PC-9 (cell line): ENCODE measurements around the gene UGT1A5. TPM values are rescaled to one million over a fixed set of nuclear protein-coding genes. Genes with fewer than 3 reads are reported as not detected.
"Not testable (repeated sequence)": the region's sequence is repeated elsewhere in the genome, so short reads cannot be mapped to it uniquely, and the experiment has no call there.

Experiments
- BruUV-seq: library from RNA; stranded (reverse); fragments of 400-500 nt; replicated peaks from 2 replicates; lab custom pipeline; 2021; lab: Mats Ljungman, UMichigan
- CTCF ChIA-PET: fragments of 300-600 bp; sonication (Branson Sonifier 250); formaldehyde crosslinking; loops from one replicate; lab custom pipeline; 2022; ENCODE audit warnings: antibody characterized with exemption; lab: Charles Lee
- POLR2A ChIA-PET: fragments of 300-600 bp; sonication (Branson Sonifier 250); formaldehyde crosslinking; loops from one replicate; lab custom pipeline; 2022; ENCODE audit warnings: antibody characterized with exemption; ENCODE audit not compliant: unreplicated experiment; lab: Charles Lee
- DNase-seq, 2 experiments: peaks; one replicate each; pipeline versions ENCODE4 v3.0.0 to v3.0.0-alpha.2; 2015 to 2022; ENCODE audit warnings: mixed read lengths in 1 of 2
- H2AFZ ChIP-seq: fragments of 200-600 bp; sonication (generic); 2 replicates; pipeline ENCODE4 v1.8.1; 2017; ENCODE audit warnings: antibody characterized with exemption
- H3F3A ChIP-seq: fragments of 200-600 bp; sonication (generic); 2 replicates; pipeline ENCODE4 v1.8.1; 2017; ENCODE audit warnings: antibody characterized with exemption, mild to moderate bottlenecking, low read depth; ENCODE audit not compliant: insufficient read depth
- H3K27ac ChIP-seq: fragments of 200-600 bp; sonication (generic); 2 replicates; pipeline ENCODE4 v1.6.1; 2016; ENCODE audit warnings: mixed run types
- H3K27me3 ChIP-seq: fragments of 200-600 bp; sonication (generic); 2 replicates; pipeline ENCODE4 v1.6.1; 2016; ENCODE audit warnings: low read depth, mixed run types; ENCODE audit not compliant: insufficient read depth
- H3K36me3 ChIP-seq: fragments of 200-600 bp; sonication (generic); 2 replicates; pipeline ENCODE4 v1.6.1; 2016; ENCODE audit warnings: low read depth, mixed run types
- H3K4me1 ChIP-seq: fragments of 200-600 bp; sonication (generic); replicated peaks from 2 replicates; pipeline ENCODE4 v1.6.1; 2016; ENCODE audit warnings: mixed run types; ENCODE audit not compliant: insufficient read depth
- H3K4me2 ChIP-seq: fragments of 200-600 bp; sonication (generic); 2 replicates; pipeline ENCODE4 v1.6.1; 2017; ENCODE audit warnings: mixed run types
- H3K4me3 ChIP-seq: fragments of 200-600 bp; sonication (generic); 2 replicates; pipeline ENCODE4 v1.6.1; 2016; ENCODE audit warnings: mixed run types
- H3K79me2 ChIP-seq: fragments of 200-600 bp; sonication (generic); 2 replicates; pipeline ENCODE4 v1.6.1; 2017; ENCODE audit warnings: low read depth, mixed run types
- H3K9me2 ChIP-seq: fragments of 200-600 bp; sonication (generic); 2 replicates; pipeline ENCODE4 v1.8.1; 2017; ENCODE audit warnings: mild to moderate bottlenecking; ENCODE audit not compliant: insufficient read depth
- H3K9me3 ChIP-seq: fragments of 200-600 bp; sonication (generic); 2 replicates; pipeline ENCODE4 v1.8.1; 2016; ENCODE audit warnings: low read depth; ENCODE audit not compliant: insufficient read depth
- H4K20me1 ChIP-seq: fragments of 200-600 bp; sonication (generic); 2 replicates; pipeline ENCODE4 v1.8.1; 2017; ENCODE audit not compliant: insufficient read depth
- EZH2 ChIP-seq: fragments of 200-600 bp; sonication (generic); IDR thresholded peaks from 2 replicates; pipeline ENCODE4 v1.8.0; 2017; ENCODE audit warnings: antibody characterized with exemption, low read depth
- intact Hi-C: fragments of 100-400 bp; cut with micrococcal nuclease; formaldehyde crosslinking; loops from one replicate; pipeline ENCODE4 v1.10.0; 2022; ENCODE audit not compliant: unreplicated experiment
- total RNA-seq: library from RNA; stranded (reverse); gene quantifications from 2 replicates; pipeline ENCODE4 v1.2.3, GENCODE V29; 2021
- TF ChIP-seq, protein P1 (sequence below): fragments of 200-600 bp; sonication (generic); conservative IDR thresholded peaks from 2 replicates; pipeline ENCODE4 v1.6.1; 2017; ENCODE audit warnings: mixed run types, antibody characterized with exemption, mild to moderate bottlenecking, moderate library complexity

The UGT1A5 gene
- total RNA-seq, 1 experiment from 2014 or later = 71.3 TPM

DNA sequence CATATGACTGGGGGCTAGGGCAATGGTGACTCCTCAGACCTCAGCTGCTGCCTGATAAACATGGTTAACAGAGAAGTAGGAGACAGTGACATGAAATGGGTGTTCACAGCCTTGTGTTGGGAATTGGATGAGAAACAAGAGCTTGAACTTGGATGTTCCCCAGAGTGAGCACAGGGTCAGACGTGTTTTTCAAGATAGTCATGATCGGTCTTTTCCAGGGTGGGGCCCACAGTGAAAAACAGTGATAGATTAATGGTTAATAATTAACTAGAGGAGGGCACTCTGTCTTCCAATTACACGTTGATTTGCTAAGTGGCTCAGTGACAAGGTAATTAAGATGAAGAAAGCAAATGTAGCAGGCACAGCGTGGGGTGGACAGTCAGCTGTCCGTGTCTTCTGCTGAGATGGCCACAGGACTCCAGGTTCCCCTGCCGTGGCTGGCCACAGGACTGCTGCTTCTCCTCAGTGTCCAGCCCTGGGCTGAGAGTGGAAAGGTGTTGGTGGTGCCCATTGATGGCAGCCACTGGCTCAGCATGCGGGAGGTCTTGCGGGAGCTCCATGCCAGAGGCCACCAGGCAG is 16.1 kb downstream of the UGT1A5 start, which contains the start of gene UGT1A3:
UGT1A3 (plus strand) TSS at position 320 of the 579 bp plus-strand sequence; CDS start at position 405, 85 bp downstream.
- no peak for TF ChIP-seq EZH2
- TF ChIP-seq, protein P1, sequence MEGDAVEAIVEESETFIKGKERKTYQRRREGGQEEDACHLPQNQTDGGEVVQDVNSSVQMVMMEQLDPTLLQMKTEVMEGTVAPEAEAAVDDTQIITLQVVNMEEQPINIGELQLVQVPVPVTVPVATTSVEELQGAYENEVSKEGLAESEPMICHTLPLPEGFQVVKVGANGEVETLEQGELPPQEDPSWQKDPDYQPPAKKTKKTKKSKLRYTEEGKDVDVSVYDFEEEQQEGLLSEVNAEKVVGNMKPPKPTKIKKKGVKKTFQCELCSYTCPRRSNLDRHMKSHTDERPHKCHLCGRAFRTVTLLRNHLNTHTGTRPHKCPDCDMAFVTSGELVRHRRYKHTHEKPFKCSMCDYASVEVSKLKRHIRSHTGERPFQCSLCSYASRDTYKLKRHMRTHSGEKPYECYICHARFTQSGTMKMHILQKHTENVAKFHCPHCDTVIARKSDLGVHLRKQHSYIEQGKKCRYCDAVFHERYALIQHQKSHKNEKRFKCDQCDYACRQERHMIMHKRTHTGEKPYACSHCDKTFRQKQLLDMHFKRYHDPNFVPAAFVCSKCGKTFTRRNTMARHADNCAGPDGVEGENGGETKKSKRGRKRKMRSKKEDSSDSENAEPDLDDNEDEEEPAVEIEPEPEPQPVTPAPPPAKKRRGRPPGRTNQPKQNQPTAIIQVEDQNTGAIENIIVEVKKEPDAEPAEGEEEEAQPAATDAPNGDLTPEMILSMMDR = no peak
- H4K20me1 ChIP-seq = peaks cover 50% of the 10 kb centered on the region
- intact Hi-C loops = no loop called here
- no peaks in the 10 kb centered on the region for H3K4me1 ChIP-seq
- no peak within 1 kb of the TSS for H2AFZ ChIP-seq
- no peaks in the 10 kb centered on the region for H3K9me2 ChIP-seq
- ChIA-PET POLR2A (interaction anchor here (1.2 kb wide), 1 partner anchor 11 kb away, joined by 7 read pairs; no protein-coding TSS in a partner anchor), CTCF (no interaction called here)
- no peaks in the 10 kb centered on the region for H3K9me3 ChIP-seq
- no peak within 1 kb of the TSS for H3K27ac ChIP-seq
- peak in 1 of 2 experiments; percentile 22 for DNase-seq
- H3K4me2 ChIP-seq = no peak within 1 kb of the TSS
- BruUV-seq = no TSS peak
- peaks cover 29% of the 10 kb centered on the region for H3F3A ChIP-seq
- H3K36me3 ChIP-seq = peaks cover 72% of the 10 kb centered on the region
- no peak within 1 kb of the TSS for H3K4me3 ChIP-seq
- H3K79me2 ChIP-seq = peaks cover 87% of the 10 kb centered on the region
- H3K27me3 ChIP-seq = no peaks in the 10 kb centered on the region

DNA sequence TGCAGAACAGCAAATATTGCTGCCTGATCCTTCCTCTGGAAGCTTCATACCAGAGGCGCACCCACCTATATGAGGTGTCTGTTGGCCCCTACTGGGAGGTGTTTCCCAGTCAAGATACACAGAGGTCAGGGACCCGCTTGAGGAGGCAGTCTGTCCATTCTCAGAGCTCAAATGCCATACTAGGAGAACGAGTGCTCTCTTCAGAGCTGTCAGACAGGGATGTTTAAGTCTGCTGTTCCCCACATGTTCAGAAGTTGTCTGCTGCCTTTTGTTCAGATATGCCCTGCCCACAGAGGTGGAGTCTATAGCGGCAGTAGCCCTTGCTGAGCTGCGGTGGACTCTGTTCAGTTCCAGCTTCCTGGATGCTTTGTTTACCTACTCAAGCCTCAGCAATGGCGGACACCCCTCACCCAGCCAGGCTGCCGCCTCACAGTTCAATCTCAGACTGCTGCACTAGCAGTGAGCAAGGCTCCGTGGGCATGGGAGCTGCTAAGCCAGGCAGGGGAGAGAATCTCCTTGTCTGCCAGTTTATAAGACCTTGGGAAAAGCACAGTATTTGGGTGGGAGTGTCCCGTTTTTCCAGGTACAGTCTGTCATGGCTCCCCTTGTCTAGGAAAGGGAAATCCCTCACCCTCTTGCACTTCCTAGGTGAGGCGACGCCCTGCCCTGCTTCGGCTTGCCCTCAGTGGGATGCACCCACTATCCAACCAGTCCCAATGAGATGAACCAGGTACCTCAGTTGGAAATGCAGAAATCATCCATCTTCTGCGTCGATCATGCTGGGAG is 24.4 kb downstream of the UGT1A5 start:
- H3K4me3 ChIP-seq, H3K9me3 ChIP-seq, H3K4me2 ChIP-seq, H3K27ac ChIP-seq, H3K9me2 ChIP-seq, BruUV-seq, H3K27me3 ChIP-seq, CTCF ChIA-PET, POLR2A ChIA-PET, H2AFZ ChIP-seq, intact Hi-C loops, H3K4me1 ChIP-seq: not testable (repeated sequence)
- Histone ChIP-seq H3K36me3 (peaks cover 72% of the 10 kb centered on the region), H3F3A (peaks cover 19% of the 10 kb centered on the region), H4K20me1 (peaks cover 81% of the 10 kb centered on the region), H3K79me2 (peaks cover 98% of the 10 kb centered on the region)
- DNase-seq = peak in 1 of 2 experiments; percentile 12

DNA sequence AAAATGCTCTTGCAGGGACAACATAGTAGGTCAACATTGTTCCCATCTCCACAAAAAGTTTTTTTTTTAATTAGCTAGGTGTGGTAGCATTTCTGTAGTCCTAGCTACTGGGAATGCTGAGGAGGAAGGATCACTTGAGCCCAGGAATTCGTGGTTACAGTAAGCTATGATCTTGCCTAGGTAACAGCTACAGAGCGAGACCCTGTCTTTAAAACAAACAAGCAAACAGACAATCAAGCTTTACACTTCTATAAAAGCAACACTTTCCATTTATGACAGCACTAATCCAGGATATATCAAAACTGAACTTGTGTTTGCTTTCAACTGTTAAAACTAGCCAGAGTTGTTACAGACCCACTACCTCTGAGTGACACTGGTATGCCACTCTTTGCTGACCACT is 28.2 kb downstream of the UGT1A5 start:
- peaks cover 53% of the 10 kb centered on the region for H4K20me1 ChIP-seq
- H2AFZ ChIP-seq = no peak overlapping the region
- H3K9me3 ChIP-seq = no peaks in the 10 kb centered on the region
- H3K36me3 ChIP-seq = peaks cover 77% of the 10 kb centered on the region
- H3K27me3 ChIP-seq = no peaks in the 10 kb centered on the region
- ChIA-PET POLR2A (interaction anchor here (0.6 kb wide), 3 partner anchors 41 to 1330 kb away, joined by 3 to 8 read pairs (median 3); no protein-coding TSS in a partner anchor), CTCF (no interaction called here)
- H3K4me3 ChIP-seq = no peak overlapping the region
- no peaks in the 10 kb centered on the region for H3K9me2 ChIP-seq
- DNase-seq = peak in 1 of 2 experiments; percentile 26
- H3K79me2 ChIP-seq = peaks cover 95% of the 10 kb centered on the region
- no TSS peak for BruUV-seq
- no peak for TF ChIP-seq EZH2
- TF ChIP-seq, protein P1 = no peak
- 0 out of 2 replicates have a peak overlapping the region, but pooled peaks have one; percentile 9 for H3K27ac ChIP-seq
- H3K4me2 ChIP-seq = no peak overlapping the region
- peaks cover 40% of the 10 kb centered on the region for H3F3A ChIP-seq
- no peaks in the 10 kb centered on the region for H3K4me1 ChIP-seq
- intact Hi-C loops = no loop called here
